Inflammatory macrophage (primary cell): ENCODE results near the gene CRYBG2.
"Not testable (repeated sequence)": the region's sequence is repeated elsewhere in the genome, so short reads cannot be mapped to it uniquely, and the experiment has no call there.

Source experiments
- DNase-seq, 2 donors: peaks; one replicate each; pipeline ENCODE4 v3.0.0-alpha.2; 2020 to 2022
- total RNA-seq, 18 experiments: gene quantifications; one replicate each; lab custom pipeline; 2026; ENCODE audit warnings: mixed read lengths in 6 of 18, inconsistent platforms in 2 of 18; lab: John Stamatoyannopoulos, UW

CRYBG2 gene
- 0 to 0.20 (median 0.08) reads per million in 18 experiments for total RNA-seq

GRCh38 chr1:26353976-26354820 is at the start of gene CRYBG2:
TSS of gene CRYBG2 (minus strand) at chr1:26354130. CDS start at chr1:26346657, 7,473 bp downstream.
- DNase-seq: no peak

GRCh38 chr1:26403656-26404055 is 49.7 kb upstream of the CRYBG2 start:
- peak in 1 of 2 donors; percentile 30 for DNase-seq

GRCh38 chr1:26401891-26402290 is 48.0 kb upstream of the CRYBG2 start:
- DNase-seq: no peak

- DNase-seq: no peak
These were observed 45.1 kb upstream of the CRYBG2 start for GRCh38 chr1:26399034-26399433.

GRCh38 chr1:26395754-26396153 is 41.8 kb upstream of the CRYBG2 start:
- DNase-seq: no peak

GRCh38 chr1:26391450-26391849 is 37.5 kb upstream of the CRYBG2 start:
- peak; percentile 65 to 68 for DNase-seq

GRCh38 chr1:26389604-26390247 is 35.8 kb upstream of the CRYBG2 start:
- DNase-seq: no peak

- peak in 1 of 2 donors; percentile 35 for DNase-seq
These were observed 35.0 kb upstream of the CRYBG2 start for GRCh38 chr1:26388791-26389445.

GRCh38 chr1:26387447-26387846 is 33.5 kb upstream of the CRYBG2 start:
- DNase-seq: no peak

GRCh38 chr1:26385063-26385462 is 31.1 kb upstream of the CRYBG2 start:
- not testable (repeated sequence) for DNase-seq

GRCh38 chr1:26384076-26384475 is 30.1 kb upstream of the CRYBG2 start:
- DNase-seq: no peak

- DNase-seq: no peak
These were observed 24.9 kb upstream of the CRYBG2 start for GRCh38 chr1:26378879-26379251.

GRCh38 chr1:26378088-26378878 is 24.4 kb upstream of the CRYBG2 start:
- DNase-seq: peak; percentile 70 to 82

- no peak for DNase-seq
These were observed 22.1 kb upstream of the CRYBG2 start for GRCh38 chr1:26376050-26376449.

GRCh38 chr1:26375081-26375480 is 21.2 kb upstream of the CRYBG2 start:
- no peak for DNase-seq

GRCh38 chr1:26374361-26374760 is 20.4 kb upstream of the CRYBG2 start:
- DNase-seq: peak in 1 of 2 donors; percentile 20

- DNase-seq: peak in 1 of 2 donors; percentile 27
These were observed 19.9 kb upstream of the CRYBG2 start for GRCh38 chr1:26373789-26374188.

GRCh38 chr1:26373281-26373680 is 19.4 kb upstream of the CRYBG2 start:
- no peak for DNase-seq

GRCh38 chr1:26372611-26373010 is 18.7 kb upstream of the CRYBG2 start, which contains the start of gene ZNF683:
TSS of gene ZNF683 (minus strand) at chr1:26372750. CDS start at chr1:26368571, 4,179 bp downstream.
- peak in 1 of 2 donors; percentile 17 for DNase-seq

GRCh38 chr1:26372039-26372438 is 18.1 kb upstream of the CRYBG2 start:
- no peak for DNase-seq

- DNase-seq: no peak
These were observed 16.9 kb upstream of the CRYBG2 start for GRCh38 chr1:26370591-26371382.
